Measurements from ENCODE around the gene OGFOD1. TPM values are rescaled to one million over a fixed set of nuclear protein-coding genes. Genes with fewer than 3 reads are reported as not detected.

Gene OGFOD1
- total RNA-seq, 1 experiment from 2014 or later: 51.6 TPM

GRCh38 chr16:56506941-56507340 lies 55.6 kb downstream of the OGFOD1 start (continued):
- no peak for TF ChIP-seq RAD21 (IDR thresholded peaks at IDR 0.05; ENCODE audit: low read depth)
- TF ChIP-seq SRF (IDR thresholded peaks at IDR 0.05; ENCODE audit: low read depth): no peak

DNA sequence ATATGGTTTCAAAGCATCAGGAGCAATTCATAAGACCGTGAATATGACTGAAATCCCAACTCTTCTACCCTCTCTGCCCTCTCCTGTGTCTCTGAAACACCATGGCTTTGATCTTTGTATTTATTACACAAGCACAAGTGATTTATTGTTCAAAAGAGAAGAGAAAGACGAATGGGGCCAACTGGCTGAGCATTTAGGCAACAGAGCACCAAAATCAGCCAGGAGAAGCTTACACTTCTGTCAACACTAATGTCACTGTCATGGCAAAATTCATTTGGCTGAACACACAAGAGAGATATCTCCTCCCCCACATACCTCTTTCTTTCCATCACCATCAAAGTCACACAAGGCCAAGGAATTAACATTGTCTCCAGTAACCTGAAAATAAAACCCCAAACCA lies 59.2 kb downstream of the OGFOD1 start:
- ChIA-PET RAD21 (ENCODE audit: low non-redundant PET in 1 of 2, low total read pairs in 2 of 2, uncharacterized antibody in 2 of 2, unreplicated experiment in 2 of 2) (no interaction called here), CTCF (interaction anchor here (0.8 kb wide), 1 partner anchor 192 kb away, joined by 3 read pairs; no protein-coding TSS in a partner anchor), POLR2A (no interaction called here)
- TF ChIP-seq FOSL1 (IDR thresholded peaks at IDR 0.05; ENCODE audit: low read depth): no peak
- no peak for TF ChIP-seq YY1 (IDR thresholded peaks at IDR 0.05; ENCODE audit: extremely low read depth, insufficient replicate concordance, low read depth, low read length)
- TF ChIP-seq EZH2phosphoT487 (IDR thresholded peaks at IDR 0.05; ENCODE audit: borderline replicate concordance): no peak
- TF ChIP-seq, protein P1, sequence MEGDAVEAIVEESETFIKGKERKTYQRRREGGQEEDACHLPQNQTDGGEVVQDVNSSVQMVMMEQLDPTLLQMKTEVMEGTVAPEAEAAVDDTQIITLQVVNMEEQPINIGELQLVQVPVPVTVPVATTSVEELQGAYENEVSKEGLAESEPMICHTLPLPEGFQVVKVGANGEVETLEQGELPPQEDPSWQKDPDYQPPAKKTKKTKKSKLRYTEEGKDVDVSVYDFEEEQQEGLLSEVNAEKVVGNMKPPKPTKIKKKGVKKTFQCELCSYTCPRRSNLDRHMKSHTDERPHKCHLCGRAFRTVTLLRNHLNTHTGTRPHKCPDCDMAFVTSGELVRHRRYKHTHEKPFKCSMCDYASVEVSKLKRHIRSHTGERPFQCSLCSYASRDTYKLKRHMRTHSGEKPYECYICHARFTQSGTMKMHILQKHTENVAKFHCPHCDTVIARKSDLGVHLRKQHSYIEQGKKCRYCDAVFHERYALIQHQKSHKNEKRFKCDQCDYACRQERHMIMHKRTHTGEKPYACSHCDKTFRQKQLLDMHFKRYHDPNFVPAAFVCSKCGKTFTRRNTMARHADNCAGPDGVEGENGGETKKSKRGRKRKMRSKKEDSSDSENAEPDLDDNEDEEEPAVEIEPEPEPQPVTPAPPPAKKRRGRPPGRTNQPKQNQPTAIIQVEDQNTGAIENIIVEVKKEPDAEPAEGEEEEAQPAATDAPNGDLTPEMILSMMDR (IDR thresholded peaks at IDR 0.05 in 2 of 3, conservative IDR thresholded peaks at IDR 0.05 in 1 of 3; ENCODE audit: borderline replicate concordance in 1 of 3, insufficient read depth in 1 of 3, low read depth in 2 of 3, low read length in 2 of 3): no peak
- TF ChIP-seq ZBTB33 (IDR thresholded peaks at IDR 0.05; ENCODE audit: extremely low read depth, insufficient replicate concordance, low read length): no peak
- no peak for TF ChIP-seq ZFX (IDR thresholded peaks at IDR 0.05)
- no peak for TF ChIP-seq CEBPB (IDR thresholded peaks at IDR 0.05; ENCODE audit: low read depth)
- no peak for TF ChIP-seq POLR2AphosphoS5 (IDR thresholded peaks at IDR 0.05; ENCODE audit: low read depth, low read length)
- no peak for TF ChIP-seq ELF1 (IDR thresholded peaks at IDR 0.05; ENCODE audit: borderline replicate concordance, low read depth)
- TF ChIP-seq MAX (IDR thresholded peaks at IDR 0.05): no peak
- no peak for TF ChIP-seq EGR1 (IDR thresholded peaks at IDR 0.05; ENCODE audit: low read depth)
- Histone ChIP-seq H3K4me3 (replicated peaks in 1 of 2; ENCODE audit: low read depth in 1 of 2, low read length in 2 of 2) (no peak overlapping the region), H3K36me3 (ENCODE audit: control insufficient read depth in 1 of 2, insufficient read depth in 2 of 2, low read length in 2 of 2) (peaks cover 0 to 12% of the 10 kb centered on the region in 2 experiments; a peak in 1 of 4 replicates), H4K20me1 (ENCODE audit: insufficient read depth) (no peaks in the 10 kb centered on the region), H3K4me2 (ENCODE audit: low read length) (no peak overlapping the region), H3K4me1 (ENCODE audit: control insufficient read depth in 1 of 2, insufficient read depth in 2 of 2, low read length in 2 of 2) (no peaks in the 10 kb centered on the region), H3K9ac (ENCODE audit: low read length) (no peak overlapping the region), H3K27me3 (ENCODE audit: insufficient read depth, low read length) (no peaks in the 10 kb centered on the region), H3K9me2 (ENCODE audit: insufficient read depth) (no peaks in the 10 kb centered on the region), H3K27ac (ENCODE audit: low read depth, low read length) (no peak overlapping the region), H3K79me2 (ENCODE audit: insufficient read depth, low read length) (no peaks in the 10 kb centered on the region), H3K9me3 (ENCODE audit: control insufficient read depth in 1 of 2, insufficient read depth in 1 of 2, low read depth in 1 of 2, low read length in 2 of 2) (no peaks in the 10 kb centered on the region), H2AFZ (ENCODE audit: low read depth, low read length, poor library complexity, severe bottlenecking) (no peak overlapping the region)
- no peak for ATAC-seq
- no TSS peak for BruUV-seq (replicated peaks)
- intact Hi-C loops (cut with micrococcal nuclease): loop anchor here (5.0 kb wide), 1 partner anchor 192 kb away; no protein-coding TSS in a partner anchor
- DNase-seq (ENCODE audit: low read depth, low spot score): no peak

Data from HCT116 (cell line).